HEK293 (cell line): ENCODE measurements around the gene PALMD.

ENCODE experiments used
- MYNN ChIP-seq: fragments of 450-650 bp; formaldehyde crosslinking; IDR thresholded peaks from 2 replicates; pipeline ENCODE4 v1.5.1; 2016; ENCODE audit warnings: missing biosample characterization, missing genetic modification characterization, borderline replicate concordance
- ZNF274 ChIP-seq, 2 experiments: fragments of 200-500 bp in 1 of 2; fragments of 450-650 bp in 1 of 2; sonication (Bioruptor generic) in 1 of 2; formaldehyde crosslinking in 1 of 2; IDR thresholded peaks; 2 replicates each; pipeline versions ENCODE4 v1.5.1 to v1.6.1; 2014 to 2016; ENCODE audit warnings: borderline replicate concordance in 1 of 2, inconsistent platforms in 1 of 2, low read length in 1 of 2, missing biosample characterization in 1 of 2, missing genetic modification characterization in 1 of 2
- ZNF664 ChIP-seq: fragments of 450-650 bp; formaldehyde crosslinking; IDR thresholded peaks from 2 replicates; pipeline ENCODE4 v1.5.1; 2016; ENCODE audit warnings: missing biosample characterization, missing genetic modification characterization
- TF ChIP-seq, protein P1 (sequence below): fragments of 450-650 bp; formaldehyde crosslinking; IDR thresholded peaks from 2 replicates; pipeline ENCODE4 v1.5.1; 2016; ENCODE audit warnings: missing biosample characterization, missing genetic modification characterization

GRCh38 chr1:99613716-99614115, 32.2 kb upstream of the PALMD start:
- TF ChIP-seq ZNF274 (IDR thresholded peaks at IDR 0.05; ENCODE audit: low read length) (no peak), ZNF274 (tag by site-specific recombination; IDR thresholded peaks at IDR 0.05; ENCODE audit: borderline replicate concordance) (no peak), MYNN (tag by site-specific recombination) (no peak), ZNF664 (tag by site-specific recombination) (no peak)
- TF ChIP-seq, protein P1, sequence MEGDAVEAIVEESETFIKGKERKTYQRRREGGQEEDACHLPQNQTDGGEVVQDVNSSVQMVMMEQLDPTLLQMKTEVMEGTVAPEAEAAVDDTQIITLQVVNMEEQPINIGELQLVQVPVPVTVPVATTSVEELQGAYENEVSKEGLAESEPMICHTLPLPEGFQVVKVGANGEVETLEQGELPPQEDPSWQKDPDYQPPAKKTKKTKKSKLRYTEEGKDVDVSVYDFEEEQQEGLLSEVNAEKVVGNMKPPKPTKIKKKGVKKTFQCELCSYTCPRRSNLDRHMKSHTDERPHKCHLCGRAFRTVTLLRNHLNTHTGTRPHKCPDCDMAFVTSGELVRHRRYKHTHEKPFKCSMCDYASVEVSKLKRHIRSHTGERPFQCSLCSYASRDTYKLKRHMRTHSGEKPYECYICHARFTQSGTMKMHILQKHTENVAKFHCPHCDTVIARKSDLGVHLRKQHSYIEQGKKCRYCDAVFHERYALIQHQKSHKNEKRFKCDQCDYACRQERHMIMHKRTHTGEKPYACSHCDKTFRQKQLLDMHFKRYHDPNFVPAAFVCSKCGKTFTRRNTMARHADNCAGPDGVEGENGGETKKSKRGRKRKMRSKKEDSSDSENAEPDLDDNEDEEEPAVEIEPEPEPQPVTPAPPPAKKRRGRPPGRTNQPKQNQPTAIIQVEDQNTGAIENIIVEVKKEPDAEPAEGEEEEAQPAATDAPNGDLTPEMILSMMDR (tag by site-specific recombination): no peak
